ENCODE measurements around the gene EDA.

EDA gene

DNA sequence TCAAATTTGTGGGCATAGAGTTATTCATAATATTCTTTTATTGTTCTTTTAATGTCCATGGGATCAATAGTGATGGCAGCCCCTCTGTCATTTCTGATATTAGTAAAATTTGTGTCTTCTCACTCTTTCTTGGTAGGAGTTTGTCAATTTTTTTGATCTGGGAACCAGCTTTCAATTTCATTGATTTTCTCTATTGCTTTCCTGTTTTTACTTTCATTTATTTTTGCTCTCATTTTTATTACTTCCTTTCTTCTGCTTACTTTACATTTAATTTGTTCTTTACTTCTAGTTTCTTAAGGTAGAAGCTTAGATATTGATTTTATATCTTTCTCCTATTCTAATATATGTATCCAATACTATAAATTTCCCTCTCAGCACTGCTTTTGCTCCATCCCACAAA, 393.1 kb downstream of the EDA start:
- no peak for DNase-seq (ENCODE audit: insufficient read length, low spot score)
- no peak for FAIRE-seq
- no peak for TF ChIP-seq POLR2A (IDR thresholded peaks at IDR 0.05; ENCODE audit: low read depth, low read length)

DNA sequence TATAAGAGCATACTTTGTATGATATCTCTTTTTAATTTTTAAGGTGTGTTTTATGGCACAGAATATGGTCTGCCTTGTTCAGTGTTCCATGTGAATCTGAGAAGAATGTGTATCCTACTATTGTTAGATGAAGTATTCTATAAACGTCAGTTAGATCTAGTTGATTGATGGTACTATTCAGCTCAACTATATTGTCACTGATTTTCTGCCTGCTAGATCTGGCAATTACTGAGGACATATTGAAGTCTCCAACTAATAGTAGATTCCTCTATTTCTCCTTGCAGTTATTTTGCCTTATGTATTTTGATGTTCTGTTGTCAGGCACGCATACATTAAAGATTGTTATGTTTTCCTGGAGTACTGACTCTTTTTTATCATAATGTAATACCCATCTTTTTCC, 394.1 kb downstream of the EDA start:
- DNase-seq (ENCODE audit: insufficient read length, low spot score): no peak
- no peak for TF ChIP-seq POLR2A (IDR thresholded peaks at IDR 0.05; ENCODE audit: low read depth, low read length)
- FAIRE-seq: no peak

DNA sequence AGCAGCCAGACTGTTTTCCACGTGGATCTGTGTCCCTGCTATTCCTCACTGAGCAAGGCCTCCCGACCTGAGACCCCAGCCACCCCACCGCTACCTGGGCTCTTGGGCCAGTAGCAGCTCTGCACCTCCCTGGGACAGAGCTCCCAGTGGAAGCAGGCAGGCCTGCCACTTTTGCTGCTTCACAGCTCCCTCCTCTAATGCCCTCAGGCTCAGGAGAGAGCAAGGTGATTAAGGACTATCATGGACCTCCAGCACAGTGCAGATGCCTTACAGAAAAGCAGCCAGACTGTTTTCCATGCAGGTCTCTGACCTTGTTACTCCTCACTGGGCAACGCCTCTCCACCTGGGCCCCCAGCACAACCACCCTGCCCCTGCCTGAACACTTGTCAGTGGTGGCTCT, 396.8 kb downstream of the EDA start:
- no peak for DNase-seq (ENCODE audit: insufficient read length, low spot score)
- FAIRE-seq: no peak

GRCh38 chrX:70013466-70014381, 397.8 kb downstream of the EDA start:
- DNase-seq (ENCODE audit: insufficient read length, low spot score) (no peak), FAIRE-seq (no peak)
- TF ChIP-seq POLR2A (IDR thresholded peaks at IDR 0.05; ENCODE audit: low read depth, low read length): no peak

More for the DNA sequence above, 396.8 kb downstream of the EDA start:
- TF ChIP-seq POLR2A (IDR thresholded peaks at IDR 0.05; ENCODE audit: low read depth, low read length): no peak

DNA sequence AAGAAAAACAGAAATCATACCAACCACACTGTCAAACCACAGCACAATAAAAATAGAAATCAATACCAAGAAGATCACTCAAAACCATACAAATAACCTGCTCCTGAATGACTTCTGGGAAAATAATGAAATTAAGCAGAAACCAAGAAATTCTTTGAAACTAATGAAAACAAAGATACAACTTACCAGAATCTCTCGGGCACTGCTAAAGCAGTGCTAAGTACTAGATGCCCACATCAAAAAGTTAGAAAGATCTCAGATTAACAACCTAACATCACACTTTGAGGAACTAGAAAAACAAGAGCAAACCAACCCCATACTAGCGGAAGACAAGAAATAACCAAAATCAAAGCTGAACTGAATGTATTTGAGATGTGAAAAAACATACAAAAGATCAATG, 400.6 kb downstream of the EDA start:
- TF ChIP-seq POLR2A (IDR thresholded peaks at IDR 0.05; ENCODE audit: low read depth, low read length): no peak
- DNase-seq (ENCODE audit: insufficient read length, low spot score) (no peak), FAIRE-seq (no peak)

DNA sequence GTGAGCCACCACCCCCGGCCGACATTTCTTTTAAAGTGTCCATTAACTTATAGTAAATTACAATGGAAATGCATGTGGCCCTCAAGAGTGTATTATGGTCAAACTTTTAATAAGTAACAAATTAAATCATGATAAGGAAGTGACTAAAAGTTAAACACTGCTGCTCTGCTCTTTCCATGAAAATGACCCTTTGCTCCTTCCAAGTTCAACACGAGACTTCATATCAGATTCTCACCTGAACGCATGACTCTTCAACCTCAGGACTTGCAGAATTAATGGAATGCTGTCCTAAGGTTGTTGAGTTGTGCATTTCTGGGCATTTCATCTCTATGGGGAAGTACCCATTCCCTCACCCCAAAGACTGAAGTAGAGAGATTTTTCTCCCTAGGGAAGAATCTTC, 406.7 kb downstream of the EDA start:
- DNase-seq (ENCODE audit: insufficient read length, low spot score) (no peak), FAIRE-seq (no peak)
- TF ChIP-seq POLR2A (IDR thresholded peaks at IDR 0.05; ENCODE audit: low read depth, low read length): no peak

- FAIRE-seq: no peak
- no peak for TF ChIP-seq POLR2A (IDR thresholded peaks at IDR 0.05; ENCODE audit: low read depth, low read length)
- no peak for DNase-seq (ENCODE audit: insufficient read length, low spot score)
Measured at GRCh38 chrX:70025464-70025863, 409.6 kb downstream of the EDA start.

- FAIRE-seq (no peak), DNase-seq (ENCODE audit: insufficient read length, low spot score) (no peak)
- no peak for TF ChIP-seq POLR2A (IDR thresholded peaks at IDR 0.05; ENCODE audit: low read depth, low read length)
Measured at GRCh38 chrX:70026112-70026850, 410.4 kb downstream of the EDA start.

GRCh38 chrX:70026851-70027200, 410.9 kb downstream of the EDA start:
- FAIRE-seq: no peak
- no peak for DNase-seq (ENCODE audit: insufficient read length, low spot score)
- TF ChIP-seq POLR2A (IDR thresholded peaks at IDR 0.05; ENCODE audit: low read depth, low read length): no peak

- no peak for TF ChIP-seq POLR2A (IDR thresholded peaks at IDR 0.05; ENCODE audit: low read depth, low read length)
- no peak for DNase-seq (ENCODE audit: insufficient read length, low spot score)
- FAIRE-seq: no peak
Measured at GRCh38 chrX:70029863-70030262, 413.9 kb downstream of the EDA start.

GRCh38 chrX:70030301-70030767, 414.4 kb downstream of the EDA start:
- TF ChIP-seq POLR2A (IDR thresholded peaks at IDR 0.05; ENCODE audit: low read depth, low read length): no peak
- FAIRE-seq (no peak), DNase-seq (ENCODE audit: insufficient read length, low spot score) (peak; percentile 22)

DNA sequence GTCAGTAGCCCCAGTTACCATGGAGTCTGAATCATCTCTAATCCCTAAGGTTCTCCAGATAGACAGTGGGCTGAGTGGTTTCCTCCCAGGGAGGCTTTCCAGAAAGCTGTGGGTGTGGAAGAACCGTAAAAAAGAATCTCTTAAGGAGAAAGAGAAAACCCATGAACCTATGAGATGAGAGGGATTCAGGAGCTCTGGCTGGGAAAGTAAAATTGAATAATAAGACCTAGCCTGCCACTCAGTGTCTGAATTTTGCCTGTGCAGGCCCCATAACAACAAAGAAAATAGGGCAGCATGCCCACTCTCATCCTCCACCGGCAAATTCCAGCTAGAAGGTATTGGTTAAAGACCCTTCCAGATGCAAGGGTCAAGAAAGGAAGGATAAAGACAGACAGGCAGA, 416.9 kb downstream of the EDA start:
- no peak for DNase-seq (ENCODE audit: insufficient read length, low spot score)
- no peak for TF ChIP-seq POLR2A (IDR thresholded peaks at IDR 0.05; ENCODE audit: low read depth, low read length)
- no peak for FAIRE-seq

GRCh38 chrX:70033348-70034051, 417.6 kb downstream of the EDA start:
- DNase-seq (ENCODE audit: insufficient read length, low spot score): peak; percentile 23
- no peak for FAIRE-seq
- TF ChIP-seq POLR2A (IDR thresholded peaks at IDR 0.05; ENCODE audit: low read depth, low read length): no peak

GRCh38 chrX:70034646-70035045, 418.7 kb downstream of the EDA start:
- FAIRE-seq: no peak

More at GRCh38 chrX:70034646-70035045, 418.7 kb downstream of the EDA start:
- TF ChIP-seq POLR2A (IDR thresholded peaks at IDR 0.05; ENCODE audit: low read depth, low read length): no peak
- DNase-seq (ENCODE audit: insufficient read length, low spot score): no peak

Measured in H54 (cell line).